GM23338 (cell line): Measurements from ENCODE around the gene ZBTB8OS. TPM values are rescaled to one million over a fixed set of nuclear protein-coding genes. Genes with fewer than 3 reads are reported as not detected.

Source experiments
- ATAC-seq: fragments of 200-7000 bp; cut with Tn5 transposase; 3 replicates; pipeline ENCODE4 v1.9.1; 2020
- DNase-seq: peaks from one replicate; pipeline ENCODE4 v3.0.0-alpha.2; 2015; ENCODE audit warnings: low spot score
- H2AFZ ChIP-seq: fragments of 200-600 bp; sonication (generic); 2 replicates; pipeline ENCODE4 v1.8.0; 2016; ENCODE audit warnings: antibody characterized with exemption, mild to moderate bottlenecking, moderate library complexity
- H3F3A ChIP-seq: fragments of 200-600 bp; sonication (generic); replicated peaks from 2 replicates; pipeline ENCODE4 v1.8.0; 2017; ENCODE audit warnings: antibody characterized with exemption, mixed run types, low read depth
- H3K27ac ChIP-seq: fragments of 200-600 bp; sonication (generic); 2 replicates; pipeline ENCODE4 v1.6.1; 2016; ENCODE audit warnings: low read depth
- H3K27me3 ChIP-seq: fragments of 200-600 bp; sonication (generic); 2 replicates; pipeline ENCODE4 v1.8.0; 2016; ENCODE audit warnings: mild to moderate bottlenecking, mixed run types, moderate library complexity; ENCODE audit not compliant: insufficient read depth
- H3K36me3 ChIP-seq: fragments of 200-600 bp; sonication (generic); 2 replicates; pipeline ENCODE4 v1.8.0; 2016; ENCODE audit warnings: mild to moderate bottlenecking; ENCODE audit not compliant: insufficient read depth
- H3K4me1 ChIP-seq: fragments of 200-600 bp; sonication (generic); 2 replicates; pipeline ENCODE4 v1.8.0; 2016; ENCODE audit warnings: mild to moderate bottlenecking, moderate library complexity; ENCODE audit not compliant: insufficient read depth
- H3K4me2 ChIP-seq: fragments of 200-600 bp; sonication (generic); 2 replicates; pipeline ENCODE4 v1.7.1; 2017; ENCODE audit warnings: mixed run types
- H3K4me3 ChIP-seq: fragments of 200-600 bp; sonication (generic); 2 replicates; pipeline ENCODE4 v1.6.1; 2016; ENCODE audit warnings: mixed run types
- H3K79me2 ChIP-seq: fragments of 200-600 bp; sonication (generic); replicated peaks from 2 replicates; pipeline ENCODE4 v1.8.0; 2017; ENCODE audit warnings: mild to moderate bottlenecking; ENCODE audit not compliant: insufficient read depth
- H3K9me2 ChIP-seq: fragments of 200-600 bp; sonication (generic); 2 replicates; pipeline ENCODE4 v1.8.0; 2017; ENCODE audit not compliant: insufficient read depth
- H4K20me1 ChIP-seq: fragments of 200-600 bp; sonication (generic); replicated peaks from 2 replicates; pipeline ENCODE4 v1.8.0; 2017; ENCODE audit warnings: mild to moderate bottlenecking; ENCODE audit not compliant: insufficient read depth
- H3K27ac Mint-ChIP-seq: 2 replicates; pipeline ENCODE4 v1.8.0; 2020; ENCODE audit warnings: inconsistent platforms, mild to moderate bottlenecking, moderate library complexity, mixed read lengths
- H3K27me3 Mint-ChIP-seq: 3 replicates; pipeline ENCODE4 v1.8.0; 2022; ENCODE audit warnings: low read depth, mild to moderate bottlenecking, moderate library complexity, mixed read lengths, inconsistent platforms; ENCODE audit not compliant: insufficient read depth, poor library complexity
- H3K36me3 Mint-ChIP-seq: 3 replicates; pipeline ENCODE4 v1.8.0; 2021; ENCODE audit warnings: low read depth, mild to moderate bottlenecking, inconsistent platforms, moderate library complexity, mixed read lengths
- H3K4me1 Mint-ChIP-seq: 3 replicates; pipeline ENCODE4 v1.8.0; 2020; ENCODE audit warnings: mild to moderate bottlenecking, inconsistent platforms, mixed read lengths
- H3K4me3 Mint-ChIP-seq: 3 replicates; pipeline ENCODE4 v1.8.0; 2021; ENCODE audit warnings: moderate library complexity, mild to moderate bottlenecking, inconsistent platforms, mixed read lengths
- H3K9me3 Mint-ChIP-seq: 3 replicates; pipeline ENCODE4 v1.8.0; 2020; ENCODE audit warnings: moderate library complexity, mild to moderate bottlenecking, inconsistent platforms, mixed read lengths
- CREB1 ChIP-seq: fragments of 250-450 bp; sonication (Bioruptor Pico); IDR thresholded peaks from 2 replicates; pipeline ENCODE4 v1.5.0; 2020; ENCODE audit warnings: low read depth, mild to moderate bottlenecking, moderate library complexity
- EZH2 ChIP-seq: fragments of 200-600 bp; sonication (generic); IDR thresholded peaks from one replicate; pipeline ENCODE4 v1.8.0; 2017; ENCODE audit warnings: antibody characterized with exemption, mild to moderate bottlenecking, low read depth; ENCODE audit not compliant: unreplicated experiment
- EZH2phosphoT487 ChIP-seq: fragments of 200-600 bp; sonication (generic); IDR thresholded peaks from one replicate; pipeline ENCODE4 v1.8.1; 2018; ENCODE audit warnings: antibody characterized with exemption; ENCODE audit not compliant: unreplicated experiment
- JUNB ChIP-seq: IDR thresholded peaks from one replicate; pipeline ENCODE4 v1.6.1; 2016; ENCODE audit warnings: antibody characterized with exemption; ENCODE audit not compliant: unreplicated experiment
- POLR2AphosphoS5 ChIP-seq: IDR thresholded peaks from 2 replicates; pipeline ENCODE4 v1.6.1; 2016; ENCODE audit warnings: antibody characterized with exemption, low read depth
- STAT1 ChIP-seq: IDR thresholded peaks from one replicate; pipeline ENCODE4 v1.6.1; 2016; ENCODE audit warnings: antibody characterized with exemption; ENCODE audit not compliant: unreplicated experiment
- ZNF114 ChIP-seq: fragments of 250-450 bp; sonication (Bioruptor Pico); IDR thresholded peaks from 2 replicates; pipeline ENCODE4 v1.5.0; 2020; ENCODE audit warnings: mild to moderate bottlenecking, moderate library complexity
- ZNF331 ChIP-seq: fragments of 250-450 bp; sonication (Bioruptor Pico); IDR thresholded peaks from 2 replicates; pipeline ENCODE4 v1.5.0; 2020; ENCODE audit warnings: low read depth, mild to moderate bottlenecking, moderate library complexity
- long read RNA-seq: library from polyadenylated mRNA; unstranded; transcript quantifications from one replicate; pipeline ENCODE4 v2.0.0, GENCODE V29; 2020; ENCODE audit not compliant: unreplicated experiment
- polyA plus RNA-seq: library from polyadenylated mRNA; unstranded; fragments of >200 nt; fragmentation: Nextera tagmentation; extraction: Ambion mirVana; gene quantifications from 2 replicates; pipeline ENCODE4 v1.2.1, GENCODE V29; 2016
- total RNA-seq: library from RNA; depleted of rRNA; stranded (reverse); fragments of >200 nt; shearing (Covaris generic); gene quantifications from 2 replicates; pipeline ENCODE4 v1.2.3, GENCODE V29; 2014; rRNA removed
- TF ChIP-seq, protein P1 (sequence below): IDR thresholded peaks from 2 replicates; pipeline ENCODE4 v1.6.1; 2016; ENCODE audit warnings: antibody characterized with exemption
- TF ChIP-seq, protein P2 (sequence below), 2 experiments: fragments of 200-600 bp in 1 of 2; sonication (generic) in 1 of 2; conservative IDR thresholded peaks; 2 replicates each; pipeline versions ENCODE4 v1.5.1 to v1.6.1; 2016 to 2017; ENCODE audit warnings: antibody characterized with exemption in 2 of 2, low read depth in 2 of 2, mild to moderate bottlenecking in 2 of 2, moderate library complexity in 1 of 2
- TF ChIP-seq, protein P3 (sequence below): IDR thresholded peaks from one replicate; pipeline ENCODE4 v1.6.1; 2018; ENCODE audit warnings: antibody characterized with exemption; ENCODE audit not compliant: unreplicated experiment
- TF ChIP-seq, protein P4 (sequence below): fragments of 250-450 bp; sonication (Bioruptor Pico); IDR thresholded peaks from 2 replicates; pipeline ENCODE4 v1.5.0; 2020; ENCODE audit warnings: mild to moderate bottlenecking, moderate library complexity

ZBTB8OS gene
- total RNA-seq (22.0 and 67.8 TPM in 2 replicates), polyA plus RNA-seq (159 and 163 TPM in 2 replicates)
- long read RNA-seq, transcript ZBTB8OS-208 (7 exons, 1,601 nt), result major isoform, 14 of 48 reads
- long read RNA-seq, partial matches to known transcripts, result 4 of 48 reads
- long read RNA-seq, other reads (novel, unspliced or antisense), result 26 of 48 reads

DNA sequence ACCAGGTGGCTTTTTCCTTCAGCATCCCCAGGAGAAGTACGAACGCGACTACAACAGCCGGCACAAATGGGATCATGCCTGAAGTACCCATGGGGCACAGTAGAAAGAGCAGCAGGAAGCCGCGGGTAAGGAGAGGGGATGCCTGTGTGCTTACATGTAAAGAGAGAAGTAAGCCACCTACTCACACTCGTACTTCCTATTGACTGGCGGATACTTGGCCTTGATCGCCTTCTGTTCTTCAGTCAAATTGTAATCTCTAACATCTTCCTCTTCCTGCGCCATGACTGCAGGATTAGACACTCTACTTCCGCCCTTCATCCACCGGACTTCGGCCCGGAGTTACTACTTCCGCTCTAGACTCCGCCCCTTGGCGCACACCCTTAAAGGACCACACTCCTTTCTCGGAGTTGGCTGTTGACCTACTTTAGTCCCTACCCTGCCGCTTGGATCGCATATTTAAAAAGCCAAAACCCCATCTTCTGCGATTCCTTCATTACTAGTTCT, at the start of gene ZBTB8OS:
Gene ZBTB8OS (minus strand): TSS at position 303 of the 504 bp plus-strand sequence. CDS start 21 bp downstream, at position 282.
- Mint-ChIP-seq H3K36me3 (peaks cover 71% of the 10 kb centered on the region), H3K4me1 (peaks cover 17% of the 10 kb centered on the region), H3K27ac (peak within 1 kb of the TSS; percentile 100), H3K27me3 (peaks cover 8% of the 10 kb centered on the region), H3K9me3 (peaks cover 3% of the 10 kb centered on the region; the same call in 2 of the 3 replicates), H3K4me3 (peak within 1 kb of the TSS; percentile 97)
- Histone ChIP-seq H3K27me3 (no peaks in the 10 kb centered on the region), H3K79me2 (peaks cover 89% of the 10 kb centered on the region), H3K9me2 (no peaks in the 10 kb centered on the region), H3F3A (peaks cover 26% of the 10 kb centered on the region), H3K4me1 (peaks cover 25% of the 10 kb centered on the region), H4K20me1 (peaks cover 24% of the 10 kb centered on the region), H3K36me3 (peaks cover 29% of the 10 kb centered on the region), H3K27ac (peak within 1 kb of the TSS; percentile 99), H3K4me3 (peak within 1 kb of the TSS; percentile 84), H3K4me2 (peak within 1 kb of the TSS; percentile 93), H2AFZ (peak within 1 kb of the TSS; percentile 78)
- DNase-seq (peak; percentile 97), ATAC-seq (peak; percentile 84)
- peak; percentile 78 for TF ChIP-seq POLR2AphosphoS5
- TF ChIP-seq, protein P1, sequence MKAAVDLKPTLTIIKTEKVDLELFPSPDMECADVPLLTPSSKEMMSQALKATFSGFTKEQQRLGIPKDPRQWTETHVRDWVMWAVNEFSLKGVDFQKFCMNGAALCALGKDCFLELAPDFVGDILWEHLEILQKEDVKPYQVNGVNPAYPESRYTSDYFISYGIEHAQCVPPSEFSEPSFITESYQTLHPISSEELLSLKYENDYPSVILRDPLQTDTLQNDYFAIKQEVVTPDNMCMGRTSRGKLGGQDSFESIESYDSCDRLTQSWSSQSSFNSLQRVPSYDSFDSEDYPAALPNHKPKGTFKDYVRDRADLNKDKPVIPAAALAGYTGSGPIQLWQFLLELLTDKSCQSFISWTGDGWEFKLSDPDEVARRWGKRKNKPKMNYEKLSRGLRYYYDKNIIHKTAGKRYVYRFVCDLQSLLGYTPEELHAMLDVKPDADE, result peak; percentile 85
- TF ChIP-seq STAT1, result no peak
- no peak for TF ChIP-seq ZNF331
- TF ChIP-seq EZH2phosphoT487, result no peak
- peak; percentile 26; the same call in 1 of the 2 replicates for TF ChIP-seq CREB1 (CRISPR knock-in tag)
- TF ChIP-seq, protein P2, sequence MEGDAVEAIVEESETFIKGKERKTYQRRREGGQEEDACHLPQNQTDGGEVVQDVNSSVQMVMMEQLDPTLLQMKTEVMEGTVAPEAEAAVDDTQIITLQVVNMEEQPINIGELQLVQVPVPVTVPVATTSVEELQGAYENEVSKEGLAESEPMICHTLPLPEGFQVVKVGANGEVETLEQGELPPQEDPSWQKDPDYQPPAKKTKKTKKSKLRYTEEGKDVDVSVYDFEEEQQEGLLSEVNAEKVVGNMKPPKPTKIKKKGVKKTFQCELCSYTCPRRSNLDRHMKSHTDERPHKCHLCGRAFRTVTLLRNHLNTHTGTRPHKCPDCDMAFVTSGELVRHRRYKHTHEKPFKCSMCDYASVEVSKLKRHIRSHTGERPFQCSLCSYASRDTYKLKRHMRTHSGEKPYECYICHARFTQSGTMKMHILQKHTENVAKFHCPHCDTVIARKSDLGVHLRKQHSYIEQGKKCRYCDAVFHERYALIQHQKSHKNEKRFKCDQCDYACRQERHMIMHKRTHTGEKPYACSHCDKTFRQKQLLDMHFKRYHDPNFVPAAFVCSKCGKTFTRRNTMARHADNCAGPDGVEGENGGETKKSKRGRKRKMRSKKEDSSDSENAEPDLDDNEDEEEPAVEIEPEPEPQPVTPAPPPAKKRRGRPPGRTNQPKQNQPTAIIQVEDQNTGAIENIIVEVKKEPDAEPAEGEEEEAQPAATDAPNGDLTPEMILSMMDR (conservative IDR thresholded peaks at IDR 0.05; ENCODE audit: low read depth in 2 of 2), result no peak
- TF ChIP-seq, protein P3, sequence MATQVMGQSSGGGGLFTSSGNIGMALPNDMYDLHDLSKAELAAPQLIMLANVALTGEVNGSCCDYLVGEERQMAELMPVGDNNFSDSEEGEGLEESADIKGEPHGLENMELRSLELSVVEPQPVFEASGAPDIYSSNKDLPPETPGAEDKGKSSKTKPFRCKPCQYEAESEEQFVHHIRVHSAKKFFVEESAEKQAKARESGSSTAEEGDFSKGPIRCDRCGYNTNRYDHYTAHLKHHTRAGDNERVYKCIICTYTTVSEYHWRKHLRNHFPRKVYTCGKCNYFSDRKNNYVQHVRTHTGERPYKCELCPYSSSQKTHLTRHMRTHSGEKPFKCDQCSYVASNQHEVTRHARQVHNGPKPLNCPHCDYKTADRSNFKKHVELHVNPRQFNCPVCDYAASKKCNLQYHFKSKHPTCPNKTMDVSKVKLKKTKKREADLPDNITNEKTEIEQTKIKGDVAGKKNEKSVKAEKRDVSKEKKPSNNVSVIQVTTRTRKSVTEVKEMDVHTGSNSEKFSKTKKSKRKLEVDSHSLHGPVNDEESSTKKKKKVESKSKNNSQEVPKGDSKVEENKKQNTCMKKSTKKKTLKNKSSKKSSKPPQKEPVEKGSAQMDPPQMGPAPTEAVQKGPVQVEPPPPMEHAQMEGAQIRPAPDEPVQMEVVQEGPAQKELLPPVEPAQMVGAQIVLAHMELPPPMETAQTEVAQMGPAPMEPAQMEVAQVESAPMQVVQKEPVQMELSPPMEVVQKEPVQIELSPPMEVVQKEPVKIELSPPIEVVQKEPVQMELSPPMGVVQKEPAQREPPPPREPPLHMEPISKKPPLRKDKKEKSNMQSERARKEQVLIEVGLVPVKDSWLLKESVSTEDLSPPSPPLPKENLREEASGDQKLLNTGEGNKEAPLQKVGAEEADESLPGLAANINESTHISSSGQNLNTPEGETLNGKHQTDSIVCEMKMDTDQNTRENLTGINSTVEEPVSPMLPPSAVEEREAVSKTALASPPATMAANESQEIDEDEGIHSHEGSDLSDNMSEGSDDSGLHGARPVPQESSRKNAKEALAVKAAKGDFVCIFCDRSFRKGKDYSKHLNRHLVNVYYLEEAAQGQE, result no peak
- TF ChIP-seq EZH2, result no peak
- TF ChIP-seq, protein P4, sequence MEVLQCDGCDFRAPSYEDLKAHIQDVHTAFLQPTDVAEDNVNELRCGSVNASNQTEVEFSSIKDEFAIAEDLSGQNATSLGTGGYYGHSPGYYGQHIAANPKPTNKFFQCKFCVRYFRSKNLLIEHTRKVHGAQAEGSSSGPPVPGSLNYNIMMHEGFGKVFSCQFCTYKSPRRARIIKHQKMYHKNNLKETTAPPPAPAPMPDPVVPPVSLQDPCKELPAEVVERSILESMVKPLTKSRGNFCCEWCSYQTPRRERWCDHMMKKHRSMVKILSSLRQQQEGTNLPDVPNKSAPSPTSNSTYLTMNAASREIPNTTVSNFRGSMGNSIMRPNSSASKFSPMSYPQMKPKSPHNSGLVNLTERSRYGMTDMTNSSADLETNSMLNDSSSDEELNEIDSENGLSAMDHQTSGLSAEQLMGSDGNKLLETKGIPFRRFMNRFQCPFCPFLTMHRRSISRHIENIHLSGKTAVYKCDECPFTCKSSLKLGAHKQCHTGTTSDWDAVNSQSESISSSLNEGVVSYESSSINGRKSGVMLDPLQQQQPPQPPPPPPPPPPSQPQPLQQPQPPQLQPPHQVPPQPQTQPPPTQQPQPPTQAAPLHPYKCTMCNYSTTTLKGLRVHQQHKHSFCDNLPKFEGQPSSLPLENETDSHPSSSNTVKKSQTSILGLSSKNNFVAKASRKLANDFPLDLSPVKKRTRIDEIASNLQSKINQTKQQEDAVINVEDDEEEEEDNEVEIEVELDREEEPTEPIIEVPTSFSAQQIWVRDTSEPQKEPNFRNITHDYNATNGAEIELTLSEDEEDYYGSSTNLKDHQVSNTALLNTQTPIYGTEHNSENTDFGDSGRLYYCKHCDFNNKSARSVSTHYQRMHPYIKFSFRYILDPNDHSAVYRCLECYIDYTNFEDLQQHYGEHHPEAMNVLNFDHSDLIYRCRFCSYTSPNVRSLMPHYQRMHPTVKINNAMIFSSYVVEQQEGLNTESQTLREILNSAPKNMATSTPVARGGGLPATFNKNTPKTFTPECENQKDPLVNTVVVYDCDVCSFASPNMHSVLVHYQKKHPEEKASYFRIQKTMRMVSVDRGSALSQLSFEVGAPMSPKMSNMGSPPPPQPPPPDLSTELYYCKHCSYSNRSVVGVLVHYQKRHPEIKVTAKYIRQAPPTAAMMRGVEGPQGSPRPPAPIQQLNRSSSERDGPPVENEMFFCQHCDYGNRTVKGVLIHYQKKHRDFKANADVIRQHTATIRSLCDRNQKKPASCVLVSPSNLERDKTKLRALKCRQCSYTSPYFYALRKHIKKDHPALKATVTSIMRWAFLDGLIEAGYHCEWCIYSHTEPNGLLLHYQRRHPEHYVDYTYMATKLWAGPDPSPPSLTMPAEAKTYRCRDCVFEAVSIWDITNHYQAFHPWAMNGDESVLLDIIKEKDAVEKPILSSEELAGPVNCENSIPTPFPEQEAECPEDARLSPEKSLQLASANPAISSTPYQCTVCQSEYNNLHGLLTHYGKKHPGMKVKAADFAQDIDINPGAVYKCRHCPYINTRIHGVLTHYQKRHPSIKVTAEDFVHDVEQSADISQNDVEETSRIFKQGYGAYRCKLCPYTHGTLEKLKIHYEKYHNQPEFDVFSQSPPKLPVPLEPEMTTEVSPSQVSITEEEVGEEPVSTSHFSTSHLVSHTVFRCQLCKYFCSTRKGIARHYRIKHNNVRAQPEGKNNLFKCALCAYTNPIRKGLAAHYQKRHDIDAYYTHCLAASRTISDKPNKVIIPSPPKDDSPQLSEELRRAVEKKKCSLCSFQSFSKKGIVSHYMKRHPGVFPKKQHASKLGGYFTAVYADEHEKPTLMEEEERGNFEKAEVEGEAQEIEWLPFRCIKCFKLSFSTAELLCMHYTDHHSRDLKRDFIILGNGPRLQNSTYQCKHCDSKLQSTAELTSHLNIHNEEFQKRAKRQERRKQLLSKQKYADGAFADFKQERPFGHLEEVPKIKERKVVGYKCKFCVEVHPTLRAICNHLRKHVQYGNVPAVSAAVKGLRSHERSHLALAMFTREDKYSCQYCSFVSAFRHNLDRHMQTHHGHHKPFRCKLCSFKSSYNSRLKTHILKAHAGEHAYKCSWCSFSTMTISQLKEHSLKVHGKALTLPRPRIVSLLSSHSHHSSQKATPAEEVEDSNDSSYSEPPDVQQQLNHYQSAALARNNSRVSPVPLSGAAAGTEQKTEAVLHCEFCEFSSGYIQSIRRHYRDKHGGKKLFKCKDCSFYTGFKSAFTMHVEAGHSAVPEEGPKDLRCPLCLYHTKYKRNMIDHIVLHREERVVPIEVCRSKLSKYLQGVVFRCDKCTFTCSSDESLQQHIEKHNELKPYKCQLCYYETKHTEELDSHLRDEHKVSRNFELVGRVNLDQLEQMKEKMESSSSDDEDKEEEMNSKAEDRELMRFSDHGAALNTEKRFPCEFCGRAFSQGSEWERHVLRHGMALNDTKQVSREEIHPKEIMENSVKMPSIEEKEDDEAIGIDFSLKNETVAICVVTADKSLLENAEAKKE (CRISPR knock-in tag), result no peak
- TF ChIP-seq JUNB, result no peak
- no peak for TF ChIP-seq ZNF114
